ENCODE data around the gene SEMA7A.

GRCh38 chr15:74444106-74445062, 10.6 kb upstream of the SEMA7A start:
- TF ChIP-seq CTCF (IDR thresholded peaks at IDR 0.05) (no peak), POLR2A (IDR thresholded peaks at IDR 0.05) (no peak)
